ENCODE data around the gene LENG1.

DNA sequence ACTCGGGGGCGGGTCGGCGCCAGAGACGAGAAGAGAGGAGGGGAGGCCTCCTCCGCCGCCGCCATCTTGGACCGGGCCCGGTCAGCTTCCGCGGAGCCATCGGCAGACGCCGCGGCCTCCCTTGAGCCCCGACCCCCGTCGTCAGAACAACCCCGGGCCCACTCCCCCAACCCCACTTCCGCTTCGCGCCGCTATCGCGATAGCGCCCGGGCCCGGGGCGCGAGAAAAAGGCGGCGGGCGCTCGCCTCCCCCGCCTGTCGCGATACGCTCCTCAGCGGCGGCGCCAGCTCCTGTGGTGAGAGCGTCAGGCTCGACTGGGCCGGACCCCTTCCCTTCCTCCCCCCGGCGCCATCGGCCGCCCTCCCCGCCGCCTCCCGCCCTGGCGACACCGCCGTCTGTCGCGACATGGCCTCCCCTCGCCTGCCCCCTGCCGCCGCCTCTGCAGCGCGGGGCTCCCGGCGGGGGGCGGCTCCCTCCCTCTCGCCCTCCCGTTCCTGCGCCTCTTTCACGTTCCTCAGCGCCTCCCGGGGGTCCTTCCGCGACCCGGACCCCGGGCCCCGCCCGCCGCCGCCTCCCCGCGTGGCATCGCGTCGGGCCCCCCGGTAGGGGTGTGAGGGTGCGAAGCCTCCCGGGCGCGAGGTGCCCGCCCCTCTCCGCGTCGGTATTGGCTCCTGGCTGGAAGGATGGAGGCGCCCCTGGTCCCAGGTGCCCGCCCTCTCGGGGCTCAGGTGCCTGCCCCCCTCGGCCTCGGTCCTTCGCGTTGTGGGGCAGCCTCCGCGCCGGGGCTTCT is 21.6 kb downstream of the LENG1 start, which contains the start of gene CNOT3:
- TF ChIP-seq, protein P1, sequence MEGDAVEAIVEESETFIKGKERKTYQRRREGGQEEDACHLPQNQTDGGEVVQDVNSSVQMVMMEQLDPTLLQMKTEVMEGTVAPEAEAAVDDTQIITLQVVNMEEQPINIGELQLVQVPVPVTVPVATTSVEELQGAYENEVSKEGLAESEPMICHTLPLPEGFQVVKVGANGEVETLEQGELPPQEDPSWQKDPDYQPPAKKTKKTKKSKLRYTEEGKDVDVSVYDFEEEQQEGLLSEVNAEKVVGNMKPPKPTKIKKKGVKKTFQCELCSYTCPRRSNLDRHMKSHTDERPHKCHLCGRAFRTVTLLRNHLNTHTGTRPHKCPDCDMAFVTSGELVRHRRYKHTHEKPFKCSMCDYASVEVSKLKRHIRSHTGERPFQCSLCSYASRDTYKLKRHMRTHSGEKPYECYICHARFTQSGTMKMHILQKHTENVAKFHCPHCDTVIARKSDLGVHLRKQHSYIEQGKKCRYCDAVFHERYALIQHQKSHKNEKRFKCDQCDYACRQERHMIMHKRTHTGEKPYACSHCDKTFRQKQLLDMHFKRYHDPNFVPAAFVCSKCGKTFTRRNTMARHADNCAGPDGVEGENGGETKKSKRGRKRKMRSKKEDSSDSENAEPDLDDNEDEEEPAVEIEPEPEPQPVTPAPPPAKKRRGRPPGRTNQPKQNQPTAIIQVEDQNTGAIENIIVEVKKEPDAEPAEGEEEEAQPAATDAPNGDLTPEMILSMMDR (IDR thresholded peaks at IDR 0.05), result no peak
- TF ChIP-seq POLR2A (IDR thresholded peaks at IDR 0.05) (peak; percentile 68 to 89), EP300 (IDR thresholded peaks at IDR 0.05) (peak; percentile 9 to 92)
